Spleen (tissue), 11 donors: ENCODE data around the gene GRIK4. TPM values are rescaled to one million over a fixed set of nuclear protein-coding genes. Genes with fewer than 3 reads are reported as not detected.
A peak's percentile ranks its signal among the peaks of the same experiment; 100 is the strongest.

Experiments
- DNase-seq: peaks from one replicate; pipeline ENCODE4 v3.0.0-alpha.2; 2020
- H3K27ac ChIP-seq, 8 donors: fragments of 200-600 bp; sonication (generic) in 7 of 8; 1 replicate in 4 of 8; 2 replicates in 4 of 8; pipeline versions ENCODE4 v1.5.0 to v1.8.0; 2016 to 2021; ENCODE audit warnings: inconsistent platforms in 4 of 8, mild to moderate bottlenecking in 4 of 8, moderate library complexity in 1 of 8
- H3K27me3 ChIP-seq, 7 donors: fragments of 200-600 bp; sonication (generic) in 6 of 7; replicated peaks in 1 of 7; 1 replicate in 4 of 7; 2 replicates in 3 of 7; pipeline versions ENCODE4 v1.5.0 to v1.8.0; 2016 to 2021; ENCODE audit warnings: inconsistent platforms in 3 of 7, mild to moderate bottlenecking in 1 of 7
- H3K36me3 ChIP-seq, 6 donors: fragments of 200-600 bp; sonication (generic) in 5 of 6; 1 replicate in 4 of 6; 2 replicates in 2 of 6; pipeline versions ENCODE4 v1.5.0 to v1.8.0; 2016 to 2021; ENCODE audit warnings: inconsistent platforms in 2 of 6
- H3K4me1 ChIP-seq, 6 donors: fragments of 200-600 bp; sonication (generic) in 5 of 6; 1 replicate in 3 of 6; 2 replicates in 3 of 6; pipeline versions ENCODE4 v1.5.0 to v1.8.0; 2016 to 2021; ENCODE audit warnings: inconsistent platforms in 3 of 6
- H3K4me3 ChIP-seq, 8 donors: fragments of 200-600 bp; sonication (generic) in 7 of 8; 1 replicate in 4 of 8; 2 replicates in 4 of 8; pipeline versions ENCODE4 v1.5.0 to v1.8.0; 2016 to 2021; ENCODE audit warnings: inconsistent platforms in 4 of 8, mild to moderate bottlenecking in 4 of 8, moderate library complexity in 2 of 8
- H3K9me3 ChIP-seq, 8 donors: fragments of 200-600 bp; sonication (generic) in 7 of 8; 1 replicate in 4 of 8; 2 replicates in 4 of 8; pipeline versions ENCODE4 v1.5.0 to v1.8.0; 2016 to 2021; ENCODE audit warnings: inconsistent platforms in 4 of 8
- POLR2A ChIP-seq, 3 donors: fragments of 450-650 bp; IDR thresholded peaks; one replicate each; pipeline ENCODE4 v1.5.1; 2017; ENCODE audit warnings: antibody characterized with exemption in 3 of 3, mild to moderate bottlenecking in 1 of 3
- POLR2AphosphoS5 ChIP-seq, 3 donors: sonication (generic); formaldehyde crosslinking; IDR thresholded peaks; one replicate each; pipeline ENCODE4 v1.5.1; 2017; ENCODE audit warnings: antibody characterized with exemption in 3 of 3
- WGBS, 5 donors: extraction: QIAGEN DNeasy Blood & Tissue Kit in 3 of 5; methylation state at CpG; one replicate each; pipeline versions ENCODE4 v1.1.5 to v1.1.7; 2013 to 2018; 5-methylcytosine and 5-hydroxymethylcytosine counted together
- intact Hi-C: fragments of 100-400 bp; cut with DNase I; formaldehyde crosslinking; loops from one replicate; pipeline ENCODE4 v1.15.0; 2023; ENCODE audit warnings: low total_unique reads
- polyA plus RNA-seq, 3 donors: library from polyadenylated mRNA; stranded (reverse); fragments of 200-250 nt; gene quantifications; one replicate each; pipeline ENCODE4 v1.2.1, GENCODE V29; 2013
- total RNA-seq, 7 donors: library from RNA; depleted of rRNA in 3 of 7; stranded (reverse); fragments of >200 nt in 3 of 7; fragmentation: NEBNext Ultra II Directional in 4 of 7; extraction: Animal tissue kit (Norgen Biotek cat#: 25700) in 4 of 7; gene quantifications; one replicate each; pipeline versions ENCODE4 v1.1.0 to v1.2.1, GENCODE V29; 2016 to 2021
- TF ChIP-seq, protein P1 (sequence below), 11 experiments: fragments of 200-600 bp in 7 of 11; fragments of 450-650 bp in 4 of 11; sonication (generic) in 4 of 11; IDR thresholded peaks in 8 of 11; conservative IDR thresholded peaks in 3 of 11; 1 replicate in 7 of 11; 2 replicates in 4 of 11; pipeline versions ENCODE4 v1.4.0 to v1.8.0; 2016 to 2021; ENCODE audit warnings: antibody characterized with exemption in 11 of 11, inconsistent platforms in 4 of 11, mild to moderate bottlenecking in 1 of 11
- donor health status: healthy with polysubstance abuse.
- donor health status: DM: no; HTN: no; CAD: no; lungs with moderate emphysema.
- donor health status: DM: no; HTN: no; CAD: no.
- donor health status: Bipolar disorder and iron deficiency.
- donor health status: healthy.
- donor health status: DM: no; HTN: no; CAD: no.
- donor health status: DM: yes; HTN: yes; CAD: no.

Gene GRIK4
- total and polyA plus RNA-seq, 10 donors = 0.04 to 2.4 (median 0.59) TPM

DNA sequence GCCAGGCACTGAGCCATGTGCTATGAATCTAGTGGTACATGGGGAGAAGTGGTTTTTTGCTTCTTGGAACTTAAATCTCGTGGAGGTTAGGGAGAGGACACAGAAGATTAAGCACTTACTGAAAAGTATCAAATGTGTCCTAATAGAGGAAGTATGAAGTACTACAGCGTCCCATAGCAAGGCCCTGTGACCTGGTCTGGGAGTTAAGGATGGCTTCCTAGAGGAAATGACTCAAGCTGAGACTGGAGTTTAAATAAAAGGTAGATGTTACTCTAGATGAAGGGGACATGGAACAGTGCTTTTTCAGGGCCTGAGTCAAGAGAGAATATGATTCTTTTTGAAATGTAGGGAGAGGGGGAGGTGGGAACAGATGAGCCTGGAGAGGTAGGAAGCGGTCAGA lies 202.9 kb downstream of the GRIK4 start:
- TF ChIP-seq, protein P1, sequence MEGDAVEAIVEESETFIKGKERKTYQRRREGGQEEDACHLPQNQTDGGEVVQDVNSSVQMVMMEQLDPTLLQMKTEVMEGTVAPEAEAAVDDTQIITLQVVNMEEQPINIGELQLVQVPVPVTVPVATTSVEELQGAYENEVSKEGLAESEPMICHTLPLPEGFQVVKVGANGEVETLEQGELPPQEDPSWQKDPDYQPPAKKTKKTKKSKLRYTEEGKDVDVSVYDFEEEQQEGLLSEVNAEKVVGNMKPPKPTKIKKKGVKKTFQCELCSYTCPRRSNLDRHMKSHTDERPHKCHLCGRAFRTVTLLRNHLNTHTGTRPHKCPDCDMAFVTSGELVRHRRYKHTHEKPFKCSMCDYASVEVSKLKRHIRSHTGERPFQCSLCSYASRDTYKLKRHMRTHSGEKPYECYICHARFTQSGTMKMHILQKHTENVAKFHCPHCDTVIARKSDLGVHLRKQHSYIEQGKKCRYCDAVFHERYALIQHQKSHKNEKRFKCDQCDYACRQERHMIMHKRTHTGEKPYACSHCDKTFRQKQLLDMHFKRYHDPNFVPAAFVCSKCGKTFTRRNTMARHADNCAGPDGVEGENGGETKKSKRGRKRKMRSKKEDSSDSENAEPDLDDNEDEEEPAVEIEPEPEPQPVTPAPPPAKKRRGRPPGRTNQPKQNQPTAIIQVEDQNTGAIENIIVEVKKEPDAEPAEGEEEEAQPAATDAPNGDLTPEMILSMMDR (IDR thresholded peaks at IDR 0.05 in 8 of 11, conservative IDR thresholded peaks at IDR 0.05 in 3 of 11) = no peak
- TF ChIP-seq POLR2A (IDR thresholded peaks at IDR 0.05) (no peak), POLR2AphosphoS5 (IDR thresholded peaks at IDR 0.05) (no peak)
- intact Hi-C loops = no loop called here
- H3K4me3 ChIP-seq = no peak overlapping the region
- no peak overlapping the region for H3K27ac ChIP-seq
- H3K9me3 ChIP-seq = no peaks in the 10 kb centered on the region
- 40 to 52% (median 46%) methylated on average over 3 of the region's 3 CpGs for WGBS, 5 donors
- H3K36me3 ChIP-seq = no peaks in the 10 kb centered on the region
- peaks cover 0 to 26% (median 10%) of the 10 kb centered on the region in 7 donors for H3K27me3 ChIP-seq
- no peak for DNase-seq
- H3K4me1 ChIP-seq = peaks cover 0 to 30% (median 15%) of the 10 kb centered on the region in 6 donors

GRCh38 chr11:120715239-120715638 lies 203.7 kb downstream of the GRIK4 start:
- no peak for DNase-seq
- peak overlapping the region in 2 of 8 donors; percentile 19 to 56 for H3K4me3 ChIP-seq
- H3K27ac ChIP-seq = no peak overlapping the region
- peaks cover 0 to 30% (median 15%) of the 10 kb centered on the region in 6 donors for H3K4me1 ChIP-seq
- H3K27me3 ChIP-seq = peaks cover 0 to 28% (median 10%) of the 10 kb centered on the region in 7 donors
- no peaks in the 10 kb centered on the region for H3K9me3 ChIP-seq
- TF ChIP-seq, protein P1 (IDR thresholded peaks at IDR 0.05 in 8 of 11, conservative IDR thresholded peaks at IDR 0.05 in 3 of 11) = peak in 7 of 11 experiments; percentile 18 to 50 (median 45)
- TF ChIP-seq POLR2AphosphoS5 (IDR thresholded peaks at IDR 0.05) = no peak
- intact Hi-C loops = no loop called here
- no peaks in the 10 kb centered on the region for H3K36me3 ChIP-seq
- WGBS, 5 donors = 20 to 29% (median 21%) methylated on average over 10 of the region's 10 CpGs

DNA sequence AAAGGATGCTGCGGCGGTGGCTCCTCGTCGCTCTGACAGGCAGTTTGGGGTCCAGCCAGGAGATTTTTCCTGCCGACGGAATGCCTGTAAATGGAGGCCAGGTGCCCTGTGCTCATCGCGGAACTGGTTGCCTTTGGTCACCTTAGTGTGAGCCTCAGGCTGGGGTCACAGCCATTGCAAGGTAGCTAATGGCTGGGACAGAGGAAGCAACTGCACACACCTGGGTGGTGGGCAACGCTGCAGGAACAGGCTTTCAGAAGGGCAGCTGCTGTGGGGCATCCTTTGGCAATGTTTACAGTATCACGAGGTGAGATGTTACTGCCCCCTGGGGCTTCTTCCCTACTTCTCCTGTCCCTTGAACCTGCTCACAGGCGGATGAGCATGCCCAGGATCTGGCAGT lies 205.5 kb downstream of the GRIK4 start:
- H3K4me3 ChIP-seq = no peak overlapping the region
- peaks cover 0 to 18% (median 9%) of the 10 kb centered on the region in 6 donors for H3K4me1 ChIP-seq
- intact Hi-C loops = no loop called here
- no peaks in the 10 kb centered on the region for H3K9me3 ChIP-seq
- H3K27me3 ChIP-seq = peaks cover 0 to 40% (median 10%) of the 10 kb centered on the region in 7 donors
- H3K27ac ChIP-seq = no peak overlapping the region
- peak; percentile 66 for DNase-seq
- 83 to 89% (median 87%) methylated on average over 8 to 11 of the region's 11 CpGs for WGBS, 5 donors
- TF ChIP-seq POLR2A (IDR thresholded peaks at IDR 0.05) = no peak
- TF ChIP-seq, protein P1 (IDR thresholded peaks at IDR 0.05 in 8 of 11, conservative IDR thresholded peaks at IDR 0.05 in 3 of 11) = no peak
- TF ChIP-seq POLR2AphosphoS5 (IDR thresholded peaks at IDR 0.05) = no peak
- H3K36me3 ChIP-seq = no peaks in the 10 kb centered on the region

DNA sequence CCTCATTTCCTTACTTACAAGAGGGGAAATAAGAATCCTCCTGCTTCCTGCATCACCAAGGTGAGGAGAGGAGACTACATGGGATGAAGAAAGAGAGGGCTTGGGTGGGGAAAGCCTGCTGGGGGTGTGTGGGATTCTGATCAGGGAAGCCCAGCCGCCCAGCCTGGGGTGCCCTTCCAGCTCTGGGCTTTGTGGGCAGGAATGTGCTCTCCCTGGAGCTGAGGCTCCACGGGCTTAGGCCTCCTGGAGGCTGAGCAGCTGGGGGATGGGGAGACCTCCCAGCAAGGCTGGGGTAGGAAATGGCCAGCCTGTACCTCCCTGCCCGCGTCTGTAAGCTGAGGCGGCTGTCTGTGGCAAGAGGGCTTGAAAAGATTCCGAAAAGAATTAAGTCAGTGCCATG lies 206.1 kb downstream of the GRIK4 start:
- TF ChIP-seq POLR2A (IDR thresholded peaks at IDR 0.05) (no peak), POLR2AphosphoS5 (IDR thresholded peaks at IDR 0.05) (no peak)
- TF ChIP-seq, protein P1 (IDR thresholded peaks at IDR 0.05 in 8 of 11, conservative IDR thresholded peaks at IDR 0.05 in 3 of 11) = no peak
- H3K9me3 ChIP-seq = no peaks in the 10 kb centered on the region
- peak; percentile 38 for DNase-seq
- peaks cover 0 to 40% (median 10%) of the 10 kb centered on the region in 7 donors for H3K27me3 ChIP-seq
- 66 to 78% (median 69%) methylated on average over 5 to 6 of the region's 6 CpGs for WGBS, 5 donors
- no peak overlapping the region for H3K27ac ChIP-seq
- peaks cover 0 to 18% (median 9%) of the 10 kb centered on the region in 6 donors for H3K4me1 ChIP-seq
- no peaks in the 10 kb centered on the region for H3K36me3 ChIP-seq
- no peak overlapping the region for H3K4me3 ChIP-seq
- intact Hi-C loops = no loop called here
